ENCODE data around the gene ATF3. TPM values are rescaled to one million over a fixed set of nuclear protein-coding genes. Genes with fewer than 3 reads are reported as not detected.
A peak's percentile ranks its signal among the peaks of the same experiment; 100 is the strongest.

Gene ATF3
- total and polyA plus RNA-seq, 4 experiments from 2014 or later, result 0.09 to 3.1 (median 2.7) TPM; not detected in 1

- peaks cover 2 to 17% of the 10 kb centered on the region in 2 donors for H3K27me3 Mint-ChIP-seq
- no peak overlapping the region for H3K4me3 ChIP-seq (ENCODE audit: low read length in 2 of 2)
- no peak overlapping the region for H3K27ac ChIP-seq (ENCODE audit: low read depth, low read length)
- DNase-seq, result no peak
- H3K9me3 ChIP-seq (ENCODE audit: control insufficient read depth in 1 of 2, low read length in 2 of 2), result no peaks in the 10 kb centered on the region
- H3K4me1 Mint-ChIP-seq, result no peaks in the 10 kb centered on the region
- intact Hi-C loops (cut with micrococcal nuclease), result no loop called here
- ChIA-PET POLR2A (ENCODE audit: partially characterized antibody) (no interaction called here), CTCF (ENCODE audit: partially characterized antibody) (interaction anchor here (0.9 to 7.3 kb wide), 7 partner anchors 10 to 169 kb away, joined by 3 to 39 read pairs (median 4); partner anchors contain the start of gene ATF3)
- no peaks in the 10 kb centered on the region for H3K36me3 Mint-ChIP-seq
- H3K9me3 Mint-ChIP-seq, result no peaks in the 10 kb centered on the region
- H3K4me3 Mint-ChIP-seq, result no peak overlapping the region
- H3K36me3 ChIP-seq (ENCODE audit: insufficient read depth, low read length), result no peaks in the 10 kb centered on the region
- H3K4me1 ChIP-seq (ENCODE audit: insufficient read depth, low read length), result peaks cover 7% of the 10 kb centered on the region
- no peaks in the 10 kb centered on the region for H3K27me3 ChIP-seq (ENCODE audit: insufficient read depth, low read length)
- no peak overlapping the region for H3K27ac Mint-ChIP-seq
Measured at GRCh38 chr1:212628813-212629415, 20.4 kb downstream of the ATF3 start.

- Mint-ChIP-seq H3K27ac (no peak overlapping the region), H3K27me3 (peaks cover 2 to 16% of the 10 kb centered on the region in 2 donors), H3K9me3 (peaks cover 0 to 4% (median 0%) of the 10 kb centered on the region in 8 donors), H3K4me3 (no peak overlapping the region), H3K4me1 (peaks cover 0 to 4% (median 0%) of the 10 kb centered on the region in 4 donors), H3K36me3 (peaks cover 0 to 3% of the 10 kb centered on the region in 2 donors)
- Histone ChIP-seq H3K27me3 (ENCODE audit: insufficient read depth, low read length) (no peaks in the 10 kb centered on the region), H3K4me3 (ENCODE audit: low read length in 2 of 2) (no peak overlapping the region), H3K36me3 (ENCODE audit: insufficient read depth, low read length) (no peaks in the 10 kb centered on the region), H3K9me3 (ENCODE audit: control insufficient read depth in 1 of 2, low read length in 2 of 2) (no peaks in the 10 kb centered on the region), H3K27ac (ENCODE audit: low read depth, low read length) (no peak overlapping the region), H3K4me1 (ENCODE audit: insufficient read depth, low read length) (peaks cover 7% of the 10 kb centered on the region)
- POLR2A ChIA-PET (ENCODE audit: partially characterized antibody), result no interaction called here
- CTCF ChIA-PET (ENCODE audit: partially characterized antibody), result interaction anchor here (1.2 to 7.3 kb wide), 9 partner anchors 10 to 152 kb away, joined by 3 to 39 read pairs (median 5); partner anchors contain the start of gene ATF3
- intact Hi-C loops (cut with micrococcal nuclease), result loop anchor here (1.0 kb wide), 1 partner anchor 152 kb away; no protein-coding TSS in a partner anchor
- no peak for DNase-seq
Measured at GRCh38 chr1:212629450-212630157, 21.0 kb downstream of the ATF3 start.

- Histone ChIP-seq H3K36me3 (ENCODE audit: insufficient read depth, low read length) (no peaks in the 10 kb centered on the region), H3K27ac (ENCODE audit: low read depth, low read length) (no peak overlapping the region), H3K27me3 (ENCODE audit: insufficient read depth, low read length) (no peaks in the 10 kb centered on the region), H3K9me3 (ENCODE audit: control insufficient read depth in 1 of 2, low read length in 2 of 2) (no peaks in the 10 kb centered on the region), H3K4me1 (ENCODE audit: insufficient read depth, low read length) (peaks cover 10% of the 10 kb centered on the region), H3K4me3 (ENCODE audit: low read length in 2 of 2) (no peak overlapping the region)
- ChIA-PET CTCF (ENCODE audit: partially characterized antibody) (interaction anchor here (0.7 to 7.3 kb wide), 13 partner anchors 10 to 294 kb away, joined by 3 to 39 read pairs (median 3); partner anchors contain the start of gene ATF3), POLR2A (ENCODE audit: partially characterized antibody) (no interaction called here)
- Mint-ChIP-seq H3K27me3 (peaks cover 2 to 9% of the 10 kb centered on the region in 2 donors), H3K9me3 (peaks cover 0 to 4% (median under 1%) of the 10 kb centered on the region in 8 donors), H3K4me3 (no peak overlapping the region), H3K27ac (no peak overlapping the region), H3K36me3 (peaks cover 0 to 3% of the 10 kb centered on the region in 2 donors), H3K4me1 (peaks cover 0 to 10% (median 4%) of the 10 kb centered on the region in 4 donors)
- intact Hi-C loops (cut with micrococcal nuclease), result loop anchor here (1.0 kb wide), 1 partner anchor 153 kb away; no protein-coding TSS in a partner anchor
- DNase-seq, result peak; percentile 45 to 64 (median 54)
Measured at GRCh38 chr1:212630158-212630900, 21.8 kb downstream of the ATF3 start.

- POLR2A ChIA-PET (ENCODE audit: partially characterized antibody), result no interaction called here
- CTCF ChIA-PET (ENCODE audit: partially characterized antibody), result interaction anchor here (7.3 kb wide), 1 partner anchor 155 kb away, joined by 39 read pairs; no protein-coding TSS in a partner anchor
- peaks cover 0 to 12% of the 10 kb centered on the region in 2 donors for H3K27me3 Mint-ChIP-seq
- no peaks in the 10 kb centered on the region for H3K9me3 ChIP-seq (ENCODE audit: control insufficient read depth in 1 of 2, low read length in 2 of 2)
- no peaks in the 10 kb centered on the region for H3K27me3 ChIP-seq (ENCODE audit: insufficient read depth, low read length)
- DNase-seq, result no peak
- no peak overlapping the region for H3K4me3 Mint-ChIP-seq
- H3K4me1 Mint-ChIP-seq, result peaks cover 14 to 35% (median 26%) of the 10 kb centered on the region in 4 donors
- H3K4me1 ChIP-seq (ENCODE audit: insufficient read depth, low read length), result peaks cover 33% of the 10 kb centered on the region
- H3K9me3 Mint-ChIP-seq, result peaks cover 0 to 4% (median 2%) of the 10 kb centered on the region in 8 donors
- no peak overlapping the region for H3K4me3 ChIP-seq (ENCODE audit: low read length in 2 of 2)
- H3K36me3 ChIP-seq (ENCODE audit: insufficient read depth, low read length), result no peaks in the 10 kb centered on the region
- intact Hi-C loops (cut with micrococcal nuclease), result no loop called here
- peaks cover 0 to 3% of the 10 kb centered on the region in 2 donors for H3K36me3 Mint-ChIP-seq
- H3K27ac ChIP-seq (ENCODE audit: low read depth, low read length), result no peak overlapping the region
- no peak overlapping the region for H3K27ac Mint-ChIP-seq
Measured at GRCh38 chr1:212633161-212633560, 24.6 kb downstream of the ATF3 start.

- H3K36me3 Mint-ChIP-seq, result peaks cover 0 to 3% of the 10 kb centered on the region in 2 donors
- no peak overlapping the region for H3K27ac ChIP-seq (ENCODE audit: low read depth, low read length)
- H3K27ac Mint-ChIP-seq, result no peak overlapping the region
- ChIA-PET POLR2A (ENCODE audit: partially characterized antibody) (no interaction called here), CTCF (ENCODE audit: partially characterized antibody) (interaction anchor here (1.0 kb wide), 1 partner anchor 157 kb away, joined by 5 read pairs; no protein-coding TSS in a partner anchor)
- no peak overlapping the region for H3K4me3 Mint-ChIP-seq
- H3K36me3 ChIP-seq (ENCODE audit: insufficient read depth, low read length), result no peaks in the 10 kb centered on the region
- no peak for DNase-seq
- H3K27me3 ChIP-seq (ENCODE audit: insufficient read depth, low read length), result no peaks in the 10 kb centered on the region
- H3K9me3 ChIP-seq (ENCODE audit: control insufficient read depth in 1 of 2, low read length in 2 of 2), result no peaks in the 10 kb centered on the region
- H3K4me1 Mint-ChIP-seq, result peaks cover 14 to 37% (median 26%) of the 10 kb centered on the region in 4 donors
- H3K4me3 ChIP-seq (ENCODE audit: low read length in 2 of 2), result no peak overlapping the region
- peaks cover 0 to 4% (median 2%) of the 10 kb centered on the region in 8 donors for H3K9me3 Mint-ChIP-seq
- peaks cover 33% of the 10 kb centered on the region for H3K4me1 ChIP-seq (ENCODE audit: insufficient read depth, low read length)
- intact Hi-C loops (cut with micrococcal nuclease), result no loop called here
- peaks cover 0 to 12% of the 10 kb centered on the region in 2 donors for H3K27me3 Mint-ChIP-seq
Measured at GRCh38 chr1:212634252-212634651, 25.7 kb downstream of the ATF3 start.

- peaks cover 0 to 3% of the 10 kb centered on the region in 2 donors for H3K36me3 Mint-ChIP-seq
- H3K9me3 Mint-ChIP-seq, result peaks cover 0 to 4% (median 2%) of the 10 kb centered on the region in 8 donors
- ChIA-PET POLR2A (ENCODE audit: partially characterized antibody) (no interaction called here), CTCF (ENCODE audit: partially characterized antibody) (interaction anchor here (1.0 kb wide), 1 partner anchor 158 kb away, joined by 5 read pairs; no protein-coding TSS in a partner anchor)
- Histone ChIP-seq H3K9me3 (ENCODE audit: control insufficient read depth in 1 of 2, low read length in 2 of 2) (no peaks in the 10 kb centered on the region), H3K36me3 (ENCODE audit: insufficient read depth, low read length) (no peaks in the 10 kb centered on the region), H3K27ac (ENCODE audit: low read depth, low read length) (no peak overlapping the region), H3K27me3 (ENCODE audit: insufficient read depth, low read length) (no peaks in the 10 kb centered on the region), H3K4me1 (ENCODE audit: insufficient read depth, low read length) (peaks cover 26% of the 10 kb centered on the region), H3K4me3 (ENCODE audit: low read length in 2 of 2) (no peak overlapping the region)
- H3K27me3 Mint-ChIP-seq, result peaks cover 2 to 14% of the 10 kb centered on the region in 2 donors
- DNase-seq, result no peak
- no peak overlapping the region for H3K4me3 Mint-ChIP-seq
- peaks cover 14 to 37% (median 26%) of the 10 kb centered on the region in 4 donors for H3K4me1 Mint-ChIP-seq
- intact Hi-C loops (cut with micrococcal nuclease), result no loop called here
- H3K27ac Mint-ChIP-seq, result peak overlapping the region in 4 of 7 donors; percentile 35 to 68 (median 48)
Measured at GRCh38 chr1:212635141-212635631, 26.6 kb downstream of the ATF3 start.

Data from CD4-positive, alpha-beta memory T cell (primary cell).